ENCODE measurements around the gene TCF7L2. TPM values are rescaled to one million over a fixed set of nuclear protein-coding genes. Genes with fewer than 3 reads are reported as not detected.
A peak's percentile ranks its signal among the peaks of the same experiment; 100 is the strongest.

The TCF7L2 gene
- polyA plus RNA-seq, 3 donors = 2.1 to 23.5 (median 6.1) TPM

DNA sequence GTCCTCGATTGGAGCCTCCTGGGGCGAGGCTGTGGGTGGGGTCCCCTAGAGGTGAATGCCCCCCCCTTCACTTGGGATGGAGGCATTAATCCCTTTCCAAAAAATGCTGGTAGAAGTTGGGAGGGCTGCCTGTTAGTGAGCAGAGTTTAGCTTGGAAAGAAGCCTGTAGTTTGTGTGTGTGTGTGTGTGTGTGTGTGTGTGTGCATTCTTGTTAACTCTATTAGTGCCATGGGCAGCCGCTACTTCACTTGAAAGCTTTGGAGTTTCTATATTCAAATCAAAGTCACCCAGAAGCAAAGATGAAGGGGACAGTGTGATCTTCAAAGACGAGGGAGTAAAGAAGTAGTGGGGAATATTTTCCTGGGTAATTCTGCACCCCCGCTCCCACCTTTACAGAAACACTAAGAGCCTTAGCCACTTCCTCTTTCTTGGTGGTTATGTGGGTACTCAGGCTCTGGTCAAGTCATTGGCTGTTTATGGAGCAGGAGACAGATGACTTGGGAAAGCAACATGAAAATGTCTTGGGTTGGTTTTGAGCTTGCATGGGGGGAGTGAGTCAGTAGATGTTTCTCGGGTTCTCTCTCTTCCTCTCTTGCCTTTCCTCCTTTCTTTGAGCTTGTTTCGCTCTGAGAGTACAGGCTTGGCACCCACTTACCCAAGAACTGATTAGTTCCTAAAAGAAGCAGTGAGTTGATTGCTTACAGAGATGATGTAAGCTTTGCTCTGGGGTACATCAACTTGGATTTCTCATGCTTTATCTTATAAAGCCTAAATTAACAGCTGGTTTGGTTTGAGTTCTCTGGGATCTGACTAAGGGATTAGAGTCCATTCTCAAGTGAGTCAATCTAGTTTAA, 35.9 kb downstream of the TCF7L2 start:
- Histone ChIP-seq H3K27ac (ENCODE audit: low read depth in 1 of 2, low read length in 2 of 2) (no peak overlapping the region), H4K20me1 (ENCODE audit: insufficient read depth, low read length) (peaks cover 98% of the 10 kb centered on the region), H3K4me1 (ENCODE audit: control insufficient read depth in 1 of 2, insufficient read depth in 2 of 2, low read length in 2 of 2) (peaks cover 21 to 22% of the 10 kb centered on the region in 2 donors), H3K36me3 (replicated peaks in 1 of 2; ENCODE audit: control insufficient read depth in 1 of 2, insufficient read depth in 2 of 2, low read length in 2 of 2) (no peaks in the 10 kb centered on the region), H3K9ac (ENCODE audit: insufficient read depth, low read length, poor library complexity, severe bottlenecking) (no peak overlapping the region), H3K4me3 (replicated peaks in 1 of 3; ENCODE audit: low read depth in 2 of 3, low read length in 3 of 3) (peak overlapping the region in 1 of 3 experiments; percentile 18), H3K4me2 (replicated peaks; ENCODE audit: extremely low read depth, low read length, poor library complexity, severe bottlenecking) (peak overlapping the region; percentile 35), H3K27me3 (ENCODE audit: control insufficient read depth in 2 of 2, insufficient read depth in 2 of 2, low read length in 2 of 2) (peaks cover 0 to 8% of the 10 kb centered on the region in 2 donors), H3K9me3 (replicated peaks in 1 of 2; ENCODE audit: control insufficient read depth in 1 of 2, insufficient read depth in 1 of 2, low read length in 2 of 2) (no peaks in the 10 kb centered on the region), H2AFZ (ENCODE audit: insufficient read depth, low read depth, low read length, poor library complexity, severe bottlenecking) (no peak overlapping the region), H3K79me2 (ENCODE audit: insufficient read depth, low read length) (no peaks in the 10 kb centered on the region)
- intact Hi-C loops (cut with micrococcal nuclease) = no loop called here
- TF ChIP-seq, protein P1, sequence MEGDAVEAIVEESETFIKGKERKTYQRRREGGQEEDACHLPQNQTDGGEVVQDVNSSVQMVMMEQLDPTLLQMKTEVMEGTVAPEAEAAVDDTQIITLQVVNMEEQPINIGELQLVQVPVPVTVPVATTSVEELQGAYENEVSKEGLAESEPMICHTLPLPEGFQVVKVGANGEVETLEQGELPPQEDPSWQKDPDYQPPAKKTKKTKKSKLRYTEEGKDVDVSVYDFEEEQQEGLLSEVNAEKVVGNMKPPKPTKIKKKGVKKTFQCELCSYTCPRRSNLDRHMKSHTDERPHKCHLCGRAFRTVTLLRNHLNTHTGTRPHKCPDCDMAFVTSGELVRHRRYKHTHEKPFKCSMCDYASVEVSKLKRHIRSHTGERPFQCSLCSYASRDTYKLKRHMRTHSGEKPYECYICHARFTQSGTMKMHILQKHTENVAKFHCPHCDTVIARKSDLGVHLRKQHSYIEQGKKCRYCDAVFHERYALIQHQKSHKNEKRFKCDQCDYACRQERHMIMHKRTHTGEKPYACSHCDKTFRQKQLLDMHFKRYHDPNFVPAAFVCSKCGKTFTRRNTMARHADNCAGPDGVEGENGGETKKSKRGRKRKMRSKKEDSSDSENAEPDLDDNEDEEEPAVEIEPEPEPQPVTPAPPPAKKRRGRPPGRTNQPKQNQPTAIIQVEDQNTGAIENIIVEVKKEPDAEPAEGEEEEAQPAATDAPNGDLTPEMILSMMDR (IDR thresholded peaks at IDR 0.05) = no peak
- Mint-ChIP-seq H3K9me3 (no peaks in the 10 kb centered on the region), H3K36me3 (peaks cover 48 to 49% of the 10 kb centered on the region in 2 donors), H3K4me3 (peak overlapping the region in 1 of 2 donors; percentile 76), H3K4me1 (peaks cover 30% of the 10 kb centered on the region), H3K27ac (peak overlapping the region in 6 of 7 donors; percentile 5 to 77 (median 52)), H3K27me3 (ENCODE audit: low read depth in 3 of 3) (peaks cover 3 to 17% (median 15%) of the 10 kb centered on the region in 3 donors)
- peak; percentile 64 to 85 (median 66) for DNase-seq
- no CpG with 5 or more reads among the region's 7 CpGs for WGBS (ENCODE audit: insufficient coverage)

DNA sequence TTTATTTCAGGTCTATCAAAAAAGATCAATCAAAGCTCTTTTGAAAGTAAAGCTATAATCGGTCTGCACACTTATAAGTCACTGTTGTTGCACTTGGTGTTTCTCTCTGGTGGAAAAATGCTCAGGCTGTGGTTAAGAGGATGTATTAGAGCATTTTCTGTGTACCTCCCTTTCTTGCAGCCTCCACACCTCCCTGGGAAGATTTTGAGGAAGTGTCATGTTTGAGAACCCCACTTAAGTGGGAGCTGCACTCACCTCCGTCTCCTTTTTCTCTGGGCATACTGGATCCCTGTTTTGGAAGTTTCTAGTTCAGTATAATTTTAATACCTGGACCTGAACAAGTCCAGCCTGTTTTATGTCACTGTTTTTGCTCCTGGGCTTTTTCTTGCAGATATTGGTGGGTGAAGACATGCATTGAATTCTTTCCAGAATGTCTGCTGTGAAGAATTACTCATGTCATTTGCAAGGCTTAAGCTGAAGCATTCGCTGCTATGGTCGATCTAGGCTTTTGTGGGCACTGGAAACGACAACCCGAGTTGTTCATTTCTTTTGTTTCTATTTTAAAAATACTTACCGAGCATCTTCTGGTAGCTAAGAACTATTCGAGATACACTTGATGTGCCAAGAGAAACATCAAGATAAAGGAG, 36.6 kb downstream of the TCF7L2 start:
- peaks cover 24% of the 10 kb centered on the region for H3K4me1 Mint-ChIP-seq
- Histone ChIP-seq H2AFZ (ENCODE audit: insufficient read depth, low read depth, low read length, poor library complexity, severe bottlenecking) (no peak overlapping the region), H3K9me3 (replicated peaks in 1 of 2; ENCODE audit: control insufficient read depth in 1 of 2, insufficient read depth in 1 of 2, low read length in 2 of 2) (no peaks in the 10 kb centered on the region), H3K36me3 (replicated peaks in 1 of 2; ENCODE audit: control insufficient read depth in 1 of 2, insufficient read depth in 2 of 2, low read length in 2 of 2) (no peaks in the 10 kb centered on the region), H3K4me2 (replicated peaks; ENCODE audit: extremely low read depth, low read length, poor library complexity, severe bottlenecking) (peak overlapping the region; percentile 35), H3K27ac (ENCODE audit: low read depth in 1 of 2, low read length in 2 of 2) (no peak overlapping the region), H3K27me3 (ENCODE audit: control insufficient read depth in 2 of 2, insufficient read depth in 2 of 2, low read length in 2 of 2) (peaks cover 0 to 4% of the 10 kb centered on the region in 2 donors), H3K9ac (ENCODE audit: insufficient read depth, low read length, poor library complexity, severe bottlenecking) (no peak overlapping the region), H4K20me1 (ENCODE audit: insufficient read depth, low read length) (peaks cover 98% of the 10 kb centered on the region), H3K4me3 (replicated peaks in 1 of 3; ENCODE audit: low read depth in 2 of 3, low read length in 3 of 3) (peak overlapping the region in 1 of 3 experiments; percentile 18), H3K79me2 (ENCODE audit: insufficient read depth, low read length) (no peaks in the 10 kb centered on the region), H3K4me1 (ENCODE audit: control insufficient read depth in 1 of 2, insufficient read depth in 2 of 2, low read length in 2 of 2) (peaks cover 19 to 21% of the 10 kb centered on the region in 2 donors)
- 80% methylated on average over 2 of the region's 8 CpGs for WGBS (ENCODE audit: insufficient coverage)
- H3K4me3 Mint-ChIP-seq = peak overlapping the region in 1 of 2 donors; percentile 76
- no peaks in the 10 kb centered on the region for H3K9me3 Mint-ChIP-seq
- H3K27ac Mint-ChIP-seq = peak overlapping the region in 6 of 7 donors; percentile 3 to 77 (median 22)
- intact Hi-C loops (cut with micrococcal nuclease) = no loop called here
- H3K27me3 Mint-ChIP-seq (ENCODE audit: low read depth in 3 of 3) = peaks cover 3 to 15% (median 12%) of the 10 kb centered on the region in 3 donors
- DNase-seq = peak in 2 of 3 donors; percentile 5 to 27
- peaks cover 43 to 49% of the 10 kb centered on the region in 2 donors for H3K36me3 Mint-ChIP-seq
- TF ChIP-seq, protein P1 (IDR thresholded peaks at IDR 0.05) = no peak
